ENCODE measurements around the gene CEP112.
"Not testable (repeated sequence)": the region's sequence is repeated elsewhere in the genome, so short reads cannot be mapped to it uniquely, and the experiment has no call there.

The CEP112 gene

DNA sequence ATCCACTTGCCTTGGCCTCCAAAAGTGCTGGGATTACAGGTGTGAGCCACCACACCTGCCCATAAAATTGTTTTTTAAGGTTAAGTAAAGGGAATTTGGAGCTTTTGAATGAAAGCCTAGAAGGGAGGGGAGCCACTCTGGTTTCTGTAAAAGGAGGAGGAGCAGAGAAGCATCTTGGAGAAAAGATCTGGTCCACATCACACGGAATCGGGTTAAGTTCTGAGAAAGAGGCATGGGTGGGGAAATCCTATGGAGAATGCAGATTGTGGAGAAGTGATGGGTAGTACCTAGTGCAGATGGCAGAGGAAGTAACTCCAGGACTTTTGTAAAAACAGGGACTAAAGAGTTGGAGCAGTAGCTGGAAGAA, 18.3 kb upstream of the CEP112 start:
- DNase-seq: no peak

DNA sequence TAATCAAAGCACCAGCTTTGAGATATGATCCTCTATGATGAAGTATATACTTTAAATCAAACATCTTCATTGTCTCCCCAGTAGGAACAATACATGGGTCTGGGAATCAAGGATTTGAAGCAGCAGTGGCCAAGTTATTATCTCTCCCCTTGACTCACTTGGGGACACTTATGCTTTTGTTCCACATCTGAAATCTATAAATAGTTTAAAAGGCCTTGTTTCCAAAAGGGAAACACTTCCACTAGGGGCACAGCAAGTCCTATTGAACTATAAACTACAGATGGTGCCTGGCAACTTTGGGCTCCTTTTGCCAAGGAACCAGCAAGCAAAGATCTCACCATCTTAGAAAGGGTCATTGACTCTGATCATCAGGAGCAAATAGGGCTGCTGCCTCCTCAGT, 16.0 kb upstream of the CEP112 start:
- no peak for DNase-seq

DNA sequence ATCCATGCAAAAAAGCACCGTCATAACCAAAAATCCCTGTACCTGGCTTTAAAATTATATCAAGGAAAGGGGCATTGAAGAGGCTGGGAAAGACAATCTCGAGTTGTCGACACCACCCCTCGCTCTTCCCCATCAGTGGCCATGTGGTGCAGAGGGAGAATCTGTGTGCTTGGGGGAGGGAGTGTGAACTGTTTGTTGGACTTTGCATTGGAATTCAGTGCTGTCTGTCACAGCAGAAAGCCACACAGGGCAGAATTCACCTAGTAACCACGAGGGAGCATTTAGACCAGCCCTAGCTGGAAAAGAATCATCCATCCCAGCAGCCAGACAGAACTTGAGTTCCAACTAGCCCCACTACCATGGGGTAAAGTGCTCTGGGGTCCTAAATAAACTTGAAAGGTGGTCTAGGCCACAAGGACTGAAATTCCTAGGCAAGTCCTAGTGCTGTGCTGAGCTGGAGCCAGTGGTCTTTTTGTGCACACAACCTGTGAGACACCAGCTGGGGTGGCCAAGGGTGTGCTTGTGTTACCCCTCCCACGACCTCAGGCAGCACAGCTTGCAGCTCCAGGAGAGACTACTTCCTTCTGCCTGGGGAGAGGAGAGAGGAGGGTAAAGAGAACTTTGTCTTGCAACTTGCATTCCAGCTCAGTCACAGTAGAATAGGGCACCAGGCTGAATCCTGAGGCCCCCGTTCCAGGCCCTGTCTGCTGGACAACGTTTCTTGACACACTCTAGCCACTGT, 11.5 kb upstream of the CEP112 start:
- no peak for DNase-seq

DNA sequence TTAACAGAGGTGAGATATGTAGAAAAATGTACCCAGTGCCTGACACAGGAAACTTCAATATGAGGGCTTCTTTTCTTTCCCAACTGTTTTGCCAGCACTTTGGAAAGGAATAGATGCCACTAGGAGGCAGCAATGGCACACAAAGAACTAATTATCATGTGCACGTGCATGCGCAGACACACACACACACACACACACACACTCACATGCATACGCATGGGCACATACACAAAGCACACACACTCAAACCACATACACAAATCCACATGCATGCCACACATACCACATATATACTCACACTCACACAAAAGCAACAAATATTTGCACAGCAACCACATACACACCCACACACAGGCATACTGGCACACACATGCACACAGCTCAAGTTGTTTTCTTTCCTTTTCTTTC, 8.8 kb upstream of the CEP112 start:
- peak; percentile 83 for DNase-seq

DNA sequence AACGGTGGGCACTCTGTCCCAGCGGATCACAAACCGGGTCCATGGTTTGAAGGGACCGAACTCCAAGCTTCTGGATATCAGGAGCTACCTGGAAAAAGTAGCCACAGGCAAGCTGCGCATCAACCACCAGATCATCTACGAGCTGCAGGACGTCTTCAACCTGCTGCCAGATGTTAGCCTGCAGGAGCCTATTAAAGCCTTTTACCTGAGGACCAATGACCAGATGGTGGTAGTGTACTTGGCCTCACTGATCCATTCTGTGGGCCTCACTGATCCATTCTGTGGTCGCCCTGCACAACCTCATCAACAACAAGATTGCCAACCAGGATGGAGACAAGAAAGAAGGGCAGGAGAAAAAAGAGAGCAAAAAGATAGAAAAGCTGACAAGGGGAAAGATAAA, 6.3 kb upstream of the CEP112 start:
- DNase-seq: no peak

DNA sequence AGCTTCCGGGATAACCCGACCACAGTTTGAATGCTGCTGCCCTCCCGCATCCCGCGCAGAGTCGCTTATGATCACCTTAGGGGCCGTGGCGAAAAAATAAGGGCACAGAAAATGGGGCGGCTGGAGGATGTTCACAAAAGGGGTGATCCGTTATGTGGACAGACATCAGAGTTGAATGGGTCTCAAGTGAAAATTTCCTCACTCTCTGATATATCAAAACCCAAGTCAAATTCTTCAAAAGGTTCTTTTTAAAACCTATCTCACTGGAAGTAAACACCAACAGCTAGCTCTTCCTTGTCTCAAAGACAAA, 400 bp upstream of the CEP112 start:
- no peak for DNase-seq

DNA sequence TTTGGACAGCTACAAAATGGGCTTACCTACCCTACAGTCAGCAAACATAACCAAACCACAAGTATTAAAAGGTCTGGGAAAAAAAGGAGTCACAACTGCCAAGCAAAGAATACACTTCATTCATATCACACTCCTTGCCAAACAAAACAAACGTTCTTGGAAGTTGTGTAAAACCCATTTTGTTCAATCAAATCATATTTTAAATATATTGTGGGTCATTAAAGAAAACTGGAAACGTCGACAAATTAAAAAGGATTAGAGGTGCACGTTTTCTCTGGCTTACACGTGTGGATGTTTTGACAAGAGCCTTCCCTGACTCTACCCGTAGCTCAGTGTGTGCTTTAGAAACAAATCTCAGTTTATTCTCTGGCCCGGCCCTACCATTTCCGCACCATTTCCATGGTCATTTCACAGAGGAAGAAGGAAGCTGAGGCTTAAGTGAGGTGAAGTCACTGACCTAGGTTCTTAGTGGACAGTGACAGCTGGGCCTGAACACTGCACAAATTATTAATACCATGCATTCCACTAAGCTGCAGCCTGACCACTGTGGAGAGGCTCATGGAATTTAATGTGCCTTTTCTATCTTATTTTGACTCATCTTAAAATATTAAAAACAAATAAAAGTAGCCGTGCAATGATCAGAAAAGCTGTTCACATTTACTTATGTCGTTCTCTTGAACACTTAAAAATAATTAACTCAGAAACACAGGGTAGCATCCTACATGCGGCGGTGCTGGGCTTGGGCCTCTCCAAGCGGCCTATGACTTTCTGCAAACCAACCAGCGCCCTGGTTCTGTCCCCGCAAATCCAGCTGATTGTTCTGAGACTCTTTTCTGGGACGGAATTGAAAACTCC, 968 bp downstream of the CEP112 start:
- peak; percentile 37 for DNase-seq

DNA sequence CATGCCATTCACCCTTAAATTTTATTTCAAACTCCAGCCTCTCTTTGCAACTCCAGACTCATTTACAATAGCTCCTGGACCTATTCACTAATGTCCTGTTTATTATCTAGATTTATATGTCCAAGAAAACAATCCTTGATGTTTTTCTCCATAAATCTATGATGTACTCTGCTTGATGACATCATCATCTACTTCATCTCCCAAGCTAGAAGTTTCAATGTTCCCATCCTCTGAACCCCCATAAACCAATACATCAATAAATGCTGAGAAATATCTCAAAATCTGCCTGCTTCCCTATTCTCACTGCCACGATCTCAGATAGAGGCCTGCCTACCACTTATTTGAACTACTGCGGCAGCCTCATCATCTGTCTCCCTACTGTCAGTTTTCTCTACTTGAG, 4.2 kb downstream of the CEP112 start:
- DNase-seq: no peak

DNA sequence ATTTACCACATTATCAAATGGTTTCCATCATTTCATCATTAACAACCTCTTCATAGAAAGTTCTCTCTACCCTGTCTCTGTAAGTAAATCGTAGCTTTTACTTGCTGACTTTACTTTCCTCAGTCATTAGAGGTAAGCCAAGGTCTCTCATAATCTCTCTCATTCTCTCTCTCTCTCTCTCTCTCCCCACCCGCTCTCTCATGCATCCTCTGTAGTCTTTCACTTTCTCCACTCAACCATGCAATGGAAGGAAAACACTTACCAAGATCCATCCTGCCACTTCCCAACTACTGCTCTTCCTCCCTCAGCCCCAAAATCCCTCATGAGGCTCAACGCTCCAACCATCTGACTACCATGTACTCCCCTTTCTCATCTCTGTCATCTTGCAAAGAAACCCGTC, 6.1 kb downstream of the CEP112 start:
- no peak for DNase-seq

DNA sequence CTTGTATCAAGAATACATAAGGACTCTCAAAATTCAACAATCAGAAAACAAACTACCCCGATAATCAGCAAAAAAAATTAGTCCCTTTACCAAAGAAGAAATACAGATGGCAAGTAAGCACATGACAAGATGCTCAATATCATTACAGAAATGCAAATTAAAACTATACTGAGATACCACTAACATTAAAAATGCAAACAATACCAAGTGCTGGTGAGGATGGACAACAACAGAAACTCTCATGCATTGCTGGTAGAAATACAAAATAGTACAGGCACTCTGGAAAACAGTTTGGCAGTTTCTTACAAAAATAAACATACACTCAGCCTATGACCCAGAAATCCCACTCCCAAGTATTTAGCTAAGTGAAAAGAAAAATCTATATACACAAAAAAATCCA, 7.5 kb downstream of the CEP112 start:
- no peak for DNase-seq

DNA sequence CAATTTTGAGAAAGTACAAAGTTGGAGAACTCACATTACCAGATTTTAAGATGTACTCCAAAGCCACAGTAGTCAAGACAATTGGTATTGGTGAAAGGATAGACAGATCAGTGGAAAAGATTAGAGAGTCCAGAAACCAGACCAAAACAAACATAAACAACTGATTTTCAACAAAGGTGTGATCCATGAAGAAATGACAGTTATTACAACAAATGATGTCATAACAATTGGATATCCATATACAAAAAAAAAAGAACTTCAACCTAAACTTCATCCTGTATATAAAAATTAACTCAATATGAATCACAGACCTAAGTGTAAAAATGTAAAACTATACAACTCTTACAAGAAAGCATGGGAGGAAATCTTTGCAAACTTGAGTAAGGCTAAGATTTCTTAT, 8.4 kb downstream of the CEP112 start:
- DNase-seq: no peak

DNA sequence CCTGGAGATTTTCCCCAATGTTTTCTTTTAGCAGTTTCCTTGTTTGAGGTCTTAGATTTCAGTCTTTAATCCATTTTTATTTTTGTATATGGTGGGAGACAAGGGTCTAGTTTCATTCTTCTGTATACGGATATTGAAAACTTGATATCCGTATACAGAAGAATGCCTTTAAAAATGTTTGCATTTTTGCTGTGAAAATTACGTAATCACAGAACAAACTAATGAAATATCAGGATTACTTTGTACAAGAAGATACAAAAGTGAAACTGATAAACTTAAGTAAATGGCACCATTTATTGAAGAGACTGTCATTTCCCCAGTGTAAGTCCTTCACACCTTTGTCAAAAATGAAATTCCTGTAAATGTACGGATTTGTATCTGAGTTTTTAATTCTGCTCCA, 13.3 kb downstream of the CEP112 start:
- no peak for DNase-seq

DNA sequence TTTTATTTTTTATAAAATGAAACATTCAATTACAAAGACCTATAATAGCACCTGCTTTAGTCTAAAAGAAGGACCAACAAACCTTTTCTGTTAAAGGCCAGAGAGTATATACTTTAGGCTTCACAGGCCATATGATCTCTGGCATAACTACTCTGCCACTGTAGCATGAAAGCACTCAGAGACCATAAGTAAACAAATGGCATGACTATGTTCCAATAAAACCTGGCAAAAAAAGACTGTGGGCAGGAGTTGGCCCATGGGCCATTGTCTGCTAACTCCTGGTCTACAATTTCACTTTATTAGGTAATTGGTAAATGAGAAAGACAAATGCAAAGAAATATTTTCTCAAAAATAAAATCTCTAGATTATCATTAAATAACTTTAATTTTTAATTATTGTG, 14.9 kb downstream of the CEP112 start:
- no peak for DNase-seq

DNA sequence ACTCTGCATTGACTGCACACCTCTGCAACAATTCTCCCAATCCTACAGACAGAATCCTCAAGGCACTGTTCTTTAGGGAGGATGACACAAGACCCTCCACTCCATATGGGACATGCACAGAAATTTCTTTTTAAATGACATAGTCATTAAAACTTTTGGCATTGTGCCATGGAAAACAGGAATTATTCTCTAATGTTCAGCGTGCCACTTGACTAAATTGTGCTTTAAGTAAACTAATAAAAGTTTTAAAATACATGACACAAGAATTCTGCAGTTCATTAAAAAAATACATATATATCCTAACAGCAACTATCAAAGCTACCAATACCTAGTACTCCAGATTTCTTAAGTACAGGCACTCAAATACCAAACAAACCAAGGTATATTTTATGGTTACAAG, 16.0 kb downstream of the CEP112 start:
- no peak for DNase-seq

DNA sequence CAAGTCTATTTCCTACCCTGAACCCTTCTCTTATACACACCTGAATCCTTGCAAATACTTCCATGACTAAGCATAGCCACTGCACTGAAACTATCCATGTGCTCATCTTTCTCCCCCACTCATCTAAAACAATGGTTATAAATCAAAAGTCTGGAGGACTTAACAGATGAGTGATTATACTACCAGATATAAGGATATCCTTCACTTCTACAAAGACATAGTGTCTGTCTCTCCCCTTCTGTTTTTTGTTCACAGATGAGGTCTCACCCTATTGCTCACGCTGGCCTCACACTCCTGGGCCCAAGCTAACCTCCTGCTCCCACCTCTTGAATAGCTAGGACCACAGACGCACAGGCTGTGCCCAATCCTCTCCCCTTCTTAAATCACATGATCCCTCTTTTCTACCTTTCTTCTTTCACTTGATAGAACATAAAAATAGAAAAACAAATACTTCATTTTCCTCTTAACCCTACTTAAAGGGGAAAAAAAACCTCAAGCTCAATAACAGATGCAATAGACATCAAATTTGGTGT, 19.2 kb downstream of the CEP112 start:
- DNase-seq: no peak

DNA sequence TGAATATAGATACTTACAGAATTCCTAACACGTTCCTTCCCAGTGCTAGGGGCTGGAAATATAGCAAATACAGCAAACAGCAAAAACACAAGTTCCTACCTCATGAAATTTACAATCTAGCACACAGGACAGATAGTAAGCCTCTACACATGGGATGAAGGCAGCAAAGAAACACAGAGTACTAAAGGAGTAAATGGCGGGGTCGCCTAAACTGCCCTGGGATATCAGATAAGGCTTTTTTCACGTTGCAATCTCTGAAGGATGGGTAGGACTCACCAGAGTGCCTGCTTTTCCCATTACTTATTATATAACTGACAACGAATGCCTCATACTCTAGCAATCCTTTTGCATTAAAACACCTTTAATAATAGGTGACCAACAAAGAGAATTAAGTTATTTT, 19.8 kb downstream of the CEP112 start:
- no peak for DNase-seq

DNA sequence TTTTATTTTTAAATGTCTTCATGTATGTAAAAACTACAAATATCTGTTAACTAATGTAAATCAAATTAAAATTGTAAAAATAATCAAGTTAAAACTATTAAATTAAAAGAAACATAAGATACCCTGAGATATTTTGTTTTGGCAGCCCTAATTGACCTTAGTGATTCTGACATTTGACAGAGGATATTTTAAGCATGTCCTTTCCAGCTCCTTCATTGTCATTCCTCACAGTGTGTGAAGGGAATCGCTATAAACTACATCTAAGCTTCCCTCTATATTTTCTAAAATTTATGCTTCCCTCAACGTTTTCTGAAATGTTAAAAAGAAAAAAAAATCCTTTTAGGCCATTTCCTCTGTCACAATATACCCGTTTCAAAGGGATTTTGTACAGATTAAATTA, 20.2 kb downstream of the CEP112 start:
- no peak for DNase-seq

DNA sequence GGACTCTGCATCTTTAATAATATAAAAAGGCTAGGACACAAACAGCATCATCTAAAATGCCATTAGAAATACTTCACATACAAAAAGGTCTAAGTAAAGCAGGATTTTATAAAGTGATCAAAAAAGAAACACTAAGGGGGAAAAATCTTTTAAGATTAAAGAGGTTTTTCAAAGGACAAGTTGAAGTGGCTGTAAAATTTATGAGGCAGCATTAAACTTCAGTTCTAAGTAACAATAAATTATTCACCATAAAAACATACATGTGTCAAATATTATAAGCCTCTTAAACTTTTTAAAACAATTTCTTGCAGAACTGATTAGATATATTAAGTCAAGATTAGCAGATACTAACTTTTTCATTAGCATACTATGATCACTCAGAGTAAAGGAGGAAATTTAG, 20.8 kb downstream of the CEP112 start:
- no peak for DNase-seq

DNA sequence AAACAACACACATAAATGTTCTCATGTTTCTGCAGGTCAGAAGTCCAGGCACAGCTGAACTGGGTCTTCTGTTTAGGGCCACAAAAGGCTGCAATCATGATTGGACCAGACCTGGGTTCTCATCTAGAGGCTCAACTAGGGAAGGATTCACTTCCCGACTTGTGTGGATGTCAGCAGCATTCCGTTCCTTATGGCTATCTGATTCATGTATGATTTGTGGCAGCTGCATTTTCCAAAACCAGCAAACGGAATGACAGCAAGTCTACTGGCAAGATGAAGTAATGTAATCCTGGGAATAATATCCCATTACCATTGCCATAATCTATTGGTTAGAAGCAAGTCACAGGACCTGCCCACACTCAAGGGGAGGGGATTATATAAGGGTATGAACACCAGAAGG, 22.1 kb downstream of the CEP112 start:
- DNase-seq: peak; percentile 17

DNA sequence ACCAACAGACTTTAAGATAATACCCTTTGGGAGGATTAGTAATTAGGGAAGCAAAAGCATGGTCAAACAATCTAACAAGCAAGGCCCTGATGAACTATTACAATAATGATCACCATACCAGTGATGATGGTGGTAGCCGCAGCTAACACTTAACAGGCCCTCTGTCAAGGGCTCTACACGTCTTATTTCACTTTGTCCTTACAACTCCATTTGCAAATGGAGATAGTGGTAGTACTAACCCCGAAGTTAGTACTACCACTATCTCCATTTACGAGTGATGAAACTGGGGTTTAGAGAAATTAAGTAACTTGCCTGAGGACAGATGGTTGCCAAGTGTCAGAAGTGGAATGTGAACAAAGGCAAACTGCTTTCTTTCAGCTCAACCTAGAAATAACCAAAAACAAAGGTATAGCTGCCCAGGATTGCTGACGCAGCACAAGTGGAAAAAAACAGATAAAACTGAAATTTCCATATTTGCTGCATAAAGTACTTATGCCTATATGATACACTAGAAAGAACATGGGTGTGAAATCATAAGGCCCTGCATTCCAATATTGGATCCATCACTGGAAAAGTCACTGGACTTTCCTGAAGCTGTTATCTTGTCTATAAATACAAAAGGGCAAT, 24.6 kb downstream of the CEP112 start:
- DNase-seq: no peak

DNA sequence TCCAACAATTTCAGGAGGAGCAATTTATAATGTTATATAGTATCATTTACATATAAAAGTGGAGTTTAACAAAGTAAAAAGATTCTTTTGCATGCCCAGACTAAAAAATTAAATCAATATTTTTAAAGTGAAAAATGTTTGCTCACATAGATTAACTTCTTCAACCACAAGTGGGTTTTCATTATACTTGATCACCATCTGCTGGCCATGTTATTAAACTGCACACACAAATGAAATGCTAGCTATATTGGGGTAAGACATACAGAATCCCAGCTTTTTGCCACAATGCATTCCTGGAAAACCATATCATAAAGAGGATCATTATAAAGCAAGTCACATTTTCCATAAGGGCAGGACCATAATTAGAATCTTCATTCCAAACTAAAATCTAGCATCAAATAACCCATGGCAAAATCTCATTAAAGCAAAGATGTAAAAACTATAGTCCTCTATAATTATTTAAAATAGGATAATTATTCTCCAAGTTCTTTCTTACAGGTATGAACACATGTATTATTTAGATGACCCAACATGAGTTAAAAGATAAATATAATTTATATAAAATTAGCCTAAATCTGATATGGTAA, 26.3 kb downstream of the CEP112 start:
- peak; percentile 79 for DNase-seq

DNA sequence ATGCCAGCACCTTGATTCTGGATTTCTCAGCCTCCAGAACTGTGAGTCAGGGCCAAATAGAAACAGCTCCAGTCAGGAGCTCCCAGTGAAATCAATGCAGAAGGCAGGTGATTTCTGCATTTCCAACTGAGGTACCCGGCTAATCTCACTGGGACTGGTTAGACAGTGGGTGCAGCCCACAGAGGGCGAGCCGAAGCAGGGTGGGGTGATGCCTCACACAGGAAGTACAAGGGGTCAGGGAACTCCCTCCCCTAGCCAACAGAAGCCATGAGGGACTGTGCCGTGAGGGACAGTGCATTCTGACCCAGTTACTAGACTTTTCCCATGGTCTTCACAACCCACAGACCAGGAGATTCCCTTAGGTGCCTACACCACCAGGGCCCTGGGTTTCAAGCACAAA, 36.9 kb downstream of the CEP112 start:
- DNase-seq: not testable (repeated sequence)

DNA sequence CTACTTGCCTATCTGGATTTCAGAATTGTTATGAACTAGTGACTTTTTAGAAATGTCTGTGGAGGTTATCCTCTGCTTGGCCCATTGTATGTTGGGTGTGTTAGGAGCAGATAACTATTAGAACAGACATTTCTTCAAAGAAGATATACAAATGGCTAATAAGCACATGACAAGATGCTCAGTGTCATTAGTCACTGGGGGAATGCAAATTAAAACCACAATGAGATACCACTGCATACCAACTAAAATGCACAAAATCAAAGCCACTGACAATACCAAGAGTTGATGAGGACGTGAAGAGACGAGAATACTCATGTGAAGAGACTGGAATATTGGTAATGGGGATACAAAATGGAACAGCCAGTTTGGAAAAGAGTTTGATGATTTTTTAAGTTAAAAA, 39.2 kb downstream of the CEP112 start:
- peak; percentile 44 for DNase-seq

All from fibroblast of skin of scalp (primary cell).